B cell (primary cell): ENCODE results near the gene MBP. TPM values are rescaled to one million over a fixed set of nuclear protein-coding genes. Genes with fewer than 3 reads are reported as not detected.

Experiments used
- ATAC-seq: fragments of 200-7000 bp; cut with Tn5 transposase; one replicate; pipeline ENCODE4 v1.10.0; 2021; ENCODE audit warnings: low read depth, mild to moderate bottlenecking, moderate number of reproducible peaks, moderate library complexity
- CTCF ChIA-PET: fragments of 350-600 bp; sonication (Branson Sonifier 250); formaldehyde crosslinking; loops from one replicate; lab custom pipeline; 2021; ENCODE audit warnings: antibody characterized with exemption, inconsistent platforms; lab: Charles Lee
- POLR2A ChIA-PET: fragments of 350-600 bp; sonication (Branson Sonifier 250); formaldehyde crosslinking; loops from one replicate; lab custom pipeline; 2021; ENCODE audit warnings: antibody characterized with exemption; lab: Charles Lee
- DNase-seq: peaks from one replicate; pipeline ENCODE4 v3.0.0; 2013
- H2AFZ ChIP-seq: 2 replicates; pipeline ENCODE4 v1.6.1; 2012; ENCODE audit warnings: mild to moderate bottlenecking, low read depth, low read length; ENCODE audit not compliant: insufficient read depth, poor library complexity, severe bottlenecking
- H3K27ac ChIP-seq, 2 donors: 1 replicate in 1 of 2; 2 replicates in 1 of 2; pipeline ENCODE4 v1.5.1; 2012 to 2013; ENCODE audit warnings: low read length in 2 of 2, mild to moderate bottlenecking in 2 of 2, moderate library complexity in 1 of 2
- H3K27me3 ChIP-seq, 4 experiments: fragments of 200-600 bp in 1 of 4; sonication (generic) in 1 of 4; replicated peaks in 1 of 4; 1 replicate in 2 of 4; 2 replicates in 2 of 4; pipeline versions ENCODE4 v1.6.1 to v1.7.0; 2013 to 2016; ENCODE audit warnings: low read length in 3 of 4, mild to moderate bottlenecking in 2 of 4, mixed read lengths in 1 of 4, moderate library complexity in 1 of 4; ENCODE audit not compliant: insufficient read depth in 4 of 4, control insufficient read depth in 3 of 4; ENCODE audit errors: control extremely low read depth in 1 of 4
- H3K36me3 ChIP-seq, 2 experiments: replicated peaks in 1 of 2; 1 replicate in 1 of 2; 2 replicates in 1 of 2; pipeline versions ENCODE4 v1.6.1 to v1.7.1; 2013; ENCODE audit warnings: low read length in 1 of 2; ENCODE audit not compliant: insufficient read depth in 2 of 2, control insufficient read depth in 1 of 2; ENCODE audit errors: control extremely low read depth in 1 of 2, extremely low read depth in 1 of 2
- H3K4me1 ChIP-seq, 2 donors: fragments of 200-600 bp in 1 of 2; sonication (generic) in 1 of 2; 1 replicate in 1 of 2; 2 replicates in 1 of 2; pipeline versions ENCODE4 v1.5.1 to v1.6.1; 2013 to 2017; ENCODE audit warnings: low read length in 2 of 2; ENCODE audit not compliant: control insufficient read depth in 2 of 2, insufficient read depth in 2 of 2
- H3K4me2 ChIP-seq: replicated peaks from 2 replicates; pipeline ENCODE3; 2012; ENCODE audit warnings: mild to moderate bottlenecking, low read depth, low read length; ENCODE audit not compliant: poor library complexity, severe bottlenecking
- H3K4me3 ChIP-seq, 5 experiments: fragments of 200-600 bp in 1 of 5; sonication (generic) in 1 of 5; 1 replicate in 3 of 5; 2 replicates in 2 of 5; pipeline versions ENCODE4 v1.5.1 to v1.7.0; 2011 to 2016; ENCODE audit warnings: low read length in 4 of 5, mild to moderate bottlenecking in 4 of 5, low read depth in 2 of 5, control low read depth in 1 of 5, moderate library complexity in 1 of 5; ENCODE audit not compliant: insufficient read depth in 1 of 5; ENCODE audit errors: control extremely low read depth in 1 of 5, extremely low read depth in 1 of 5
- H3K79me2 ChIP-seq: fragments of 200-600 bp; sonication (generic); one replicate; pipeline ENCODE4 v1.6.0; 2016; ENCODE audit warnings: low read length; ENCODE audit not compliant: control insufficient read depth, insufficient read depth
- H3K9ac ChIP-seq: fragments of 200-600 bp; sonication (generic); 2 replicates; pipeline ENCODE4 v1.6.1; 2017; ENCODE audit warnings: mild to moderate bottlenecking, low read length, moderate library complexity
- H3K9me3 ChIP-seq, 3 donors: one replicate each; pipeline versions ENCODE4 v1.6.1 to v1.7.1; 2013; ENCODE audit warnings: low read length in 2 of 3; ENCODE audit not compliant: control insufficient read depth in 2 of 3, insufficient read depth in 1 of 3; ENCODE audit errors: control extremely low read depth in 1 of 3
- H4K20me1 ChIP-seq: 2 replicates; pipeline ENCODE4 v1.6.0; 2012; ENCODE audit warnings: mild to moderate bottlenecking, low read length; ENCODE audit not compliant: insufficient read depth, control insufficient read depth, poor library complexity, severe bottlenecking
- H3K27ac Mint-ChIP-seq: one replicate; pipeline ENCODE4 v1.8.0; 2021; ENCODE audit warnings: mixed read lengths
- H3K27me3 Mint-ChIP-seq: one replicate; pipeline ENCODE4 v1.8.0; 2021; ENCODE audit warnings: mixed read lengths
- H3K4me1 Mint-ChIP-seq: one replicate; pipeline ENCODE4 v1.8.0; 2021; ENCODE audit warnings: mixed read lengths
- H3K4me3 Mint-ChIP-seq: one replicate; pipeline ENCODE4 v1.8.0; 2021; ENCODE audit warnings: mixed read lengths
- H3K9me3 Mint-ChIP-seq: one replicate; pipeline ENCODE4 v1.8.0; 2022; ENCODE audit warnings: mixed read lengths; ENCODE audit not compliant: insufficient read depth
- CTCF ChIP-seq: fragments of 200-600 bp; IDR thresholded peaks from one replicate; pipeline ENCODE4 v1.8.0; 2022; ENCODE audit warnings: antibody characterized with exemption, mild to moderate bottlenecking
- EZH2 ChIP-seq: IDR thresholded peaks from 2 replicates; pipeline ENCODE4 v1.6.1; 2012; ENCODE audit warnings: borderline replicate concordance, low read depth, mild to moderate bottlenecking, moderate library complexity, low read length; ENCODE audit not compliant: insufficient read depth, poor library complexity, severe bottlenecking
- WGBS: methylation state at CpG from one replicate; pipeline ENCODE4 v1.1.5; 2013; ENCODE audit warnings: missing lambda C conversion rate; ENCODE audit not compliant: insufficient coverage; 5-methylcytosine and 5-hydroxymethylcytosine counted together
- intact Hi-C: fragments of 100-400 bp; cut with micrococcal nuclease; formaldehyde crosslinking; loops from one replicate; pipeline ENCODE4 v1.10.0; 2022
- polyA plus RNA-seq: library from polyadenylated mRNA; depleted of rRNA; stranded (reverse); fragments of >200 nt; gene quantifications from 2 replicates; pipeline ENCODE4 v1.2.3, GENCODE V29; 2012
- total RNA-seq, 2 donors: library from RNA; stranded (reverse); fragments of 120-200 nt in 1 of 2; gene quantifications; 1 replicate in 1 of 2; 2 replicates in 1 of 2; pipeline versions ENCODE4 v1.2.3 to v1.2.4, GENCODE V29; 2013 to 2022

MBP gene
- total and polyA plus RNA-seq, 2 donors (not counting 1 experiment from before 2014, with no cell fraction given) = 30.1 to 192 TPM

DNA sequence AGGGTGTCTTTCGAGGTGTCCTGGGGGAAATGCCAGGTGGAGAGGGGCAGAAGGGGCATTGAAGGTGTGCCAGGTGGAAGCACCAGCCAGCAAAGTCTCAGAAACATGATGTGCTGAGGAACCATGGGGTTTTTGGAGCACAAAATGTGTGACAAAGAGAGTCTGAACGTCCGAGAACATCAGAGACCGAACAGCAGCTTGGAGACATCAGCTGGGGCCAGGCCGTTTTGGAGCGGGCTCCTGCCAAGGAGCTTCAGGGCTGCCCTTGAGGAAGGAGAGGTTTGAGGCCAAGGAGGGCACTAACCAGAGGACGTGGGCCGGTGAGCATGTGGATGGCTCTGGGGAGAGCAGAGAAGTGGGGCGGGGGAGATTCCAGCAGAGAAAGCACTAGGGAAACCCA, 5.3 kb upstream of the MBP start:
- Histone ChIP-seq H3K4me3 (no peak overlapping the region), H3K27ac (no peak overlapping the region), H3K27me3 (no peaks in the 10 kb centered on the region), H4K20me1 (no peaks in the 10 kb centered on the region), H3K9me3 (peaks cover 0 to 16% (median 5%) of the 10 kb centered on the region in 3 donors), H3K4me2 (no peak overlapping the region), H3K36me3 (no peaks in the 10 kb centered on the region), H2AFZ (no peak overlapping the region), H3K79me2 (no peaks in the 10 kb centered on the region), H3K9ac (no peak overlapping the region), H3K4me1 (peaks cover 20 to 25% of the 10 kb centered on the region in 2 donors)
- no peak for ATAC-seq
- POLR2A ChIA-PET = no interaction called here
- DNase-seq = no peak
- H3K27ac Mint-ChIP-seq = no peak overlapping the region
- intact Hi-C loops = no loop called here
- 98% methylated on average over 8 of the region's 9 CpGs for WGBS
- no peak for TF ChIP-seq EZH2
- TF ChIP-seq CTCF = no peak
- CTCF ChIA-PET = interaction anchor here (1.1 kb wide), 1 partner anchor 70 kb away, joined by 3 read pairs; no protein-coding TSS in a partner anchor
- peaks cover 6% of the 10 kb centered on the region for H3K9me3 Mint-ChIP-seq
- H3K4me3 Mint-ChIP-seq = no peak overlapping the region
- no peaks in the 10 kb centered on the region for H3K27me3 Mint-ChIP-seq
- peaks cover 46% of the 10 kb centered on the region for H3K4me1 Mint-ChIP-seq

DNA sequence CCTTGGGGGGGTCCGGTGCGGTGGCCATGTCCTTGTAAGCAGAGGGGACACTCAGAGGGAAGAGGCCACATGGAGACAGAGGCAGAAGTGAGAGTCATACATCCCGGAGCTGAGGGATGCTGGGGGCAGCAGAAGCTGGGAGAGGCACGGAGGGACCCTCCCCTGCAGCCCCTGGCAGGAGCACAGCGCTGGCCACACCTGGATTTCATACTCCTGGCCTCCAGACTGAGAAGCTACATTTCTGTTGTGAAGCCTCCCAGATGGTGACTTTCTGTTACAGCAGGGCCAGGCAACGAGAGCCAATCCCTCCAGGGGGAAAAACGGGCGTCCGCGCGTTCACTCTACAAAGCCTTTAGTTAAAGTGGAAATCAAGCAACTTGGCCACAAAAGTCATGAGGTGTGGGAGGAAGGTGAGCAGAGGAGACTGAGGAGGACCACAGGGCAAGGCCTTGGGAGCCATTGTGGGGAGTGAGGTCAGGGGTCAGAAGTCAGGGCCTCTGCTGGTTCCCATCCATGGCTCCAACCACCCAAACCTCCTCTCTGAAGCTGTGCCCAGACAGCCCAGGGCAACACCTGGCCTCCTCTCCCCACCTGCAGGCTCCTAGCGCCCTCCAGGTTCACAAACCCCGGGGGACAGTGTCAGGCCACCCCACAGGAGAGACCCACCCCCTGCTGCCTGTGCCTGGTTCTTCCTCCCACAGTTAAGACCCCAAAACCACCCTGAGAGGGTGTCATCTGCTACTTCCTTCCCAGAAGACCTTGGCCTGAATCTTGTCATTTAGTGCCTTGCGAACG, 4.5 kb upstream of the MBP start:
- H3K4me3 Mint-ChIP-seq = no peak overlapping the region
- H3K27me3 Mint-ChIP-seq = no peaks in the 10 kb centered on the region
- DNase-seq (no peak), ATAC-seq (no peak)
- Histone ChIP-seq H3K27ac (no peak overlapping the region), H3K9ac (no peak overlapping the region), H3K4me1 (peaks cover 20 to 26% of the 10 kb centered on the region in 2 donors), H3K79me2 (peaks cover 1% of the 10 kb centered on the region), H3K36me3 (no peaks in the 10 kb centered on the region), H3K4me3 (no peak overlapping the region), H4K20me1 (peaks cover 3% of the 10 kb centered on the region), H3K9me3 (peaks cover 0 to 13% (median 3%) of the 10 kb centered on the region in 3 donors), H2AFZ (no peak overlapping the region), H3K27me3 (no peaks in the 10 kb centered on the region), H3K4me2 (no peak overlapping the region)
- 70% methylated on average over 14 of the region's 15 CpGs for WGBS
- H3K4me1 Mint-ChIP-seq = peaks cover 44% of the 10 kb centered on the region
- ChIA-PET POLR2A (no interaction called here), CTCF (interaction anchor here (1.1 kb wide), 1 partner anchor 74 kb away, joined by 3 read pairs; no protein-coding TSS in a partner anchor)
- peaks cover 2% of the 10 kb centered on the region for H3K9me3 Mint-ChIP-seq
- intact Hi-C loops = no loop called here
- TF ChIP-seq CTCF (no peak), EZH2 (no peak)
- peak overlapping the region; percentile 69 for H3K27ac Mint-ChIP-seq
